NCI-H1694 (cell line): ENCODE measurements around the gene SEPTIN5.
"Not testable (repeated sequence)": the region's sequence is repeated elsewhere in the genome, so short reads cannot be mapped to it uniquely, and the experiment has no call there.

Experiments used
- DNase-seq: peaks from one replicate; lab custom pipeline; 2025; lab: John Stamatoyannopoulos, UW

Gene SEPTIN5

DNA sequence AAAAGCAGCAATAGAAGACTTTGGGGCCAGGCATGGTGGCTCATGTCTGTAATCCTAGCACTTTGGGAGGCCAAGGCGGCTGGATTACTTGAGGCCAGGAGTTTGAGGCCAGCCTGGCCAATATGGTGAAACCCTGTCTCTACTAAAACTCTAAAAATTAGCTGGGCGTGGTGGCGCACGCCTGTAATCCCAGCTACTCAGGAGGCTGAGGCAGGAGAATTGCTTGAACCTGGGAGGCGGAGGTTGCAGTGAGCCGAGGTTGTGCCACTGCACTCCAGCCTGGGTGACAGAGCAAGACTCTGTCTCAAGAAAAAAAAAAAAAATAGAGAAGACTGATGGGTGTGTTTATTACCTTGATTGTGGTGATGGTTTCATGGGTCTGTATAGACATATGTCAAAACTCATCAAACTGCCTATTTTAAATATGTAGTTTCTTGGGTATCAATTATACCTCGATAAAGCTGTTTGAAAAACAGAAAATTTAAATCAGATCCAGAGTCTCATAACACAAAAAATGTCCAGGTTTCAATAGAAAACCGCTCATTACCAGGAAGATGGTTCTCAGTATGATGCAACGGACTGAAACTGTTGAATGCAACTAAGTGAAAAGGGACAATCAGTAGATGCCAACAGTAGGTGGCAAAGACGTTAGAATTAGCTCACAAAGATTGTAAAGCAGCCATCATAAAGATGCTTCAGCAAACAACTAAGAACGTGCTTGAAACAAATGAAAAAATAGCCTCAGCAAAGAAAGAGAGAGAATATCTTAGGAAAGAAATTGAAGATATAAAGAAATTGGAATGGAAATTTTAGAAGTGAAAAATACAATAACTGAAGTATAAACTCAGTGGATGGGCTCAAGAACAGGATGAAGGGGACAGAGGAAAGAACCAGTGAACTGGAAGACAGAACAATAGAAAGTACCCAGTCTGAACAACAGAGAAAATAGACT lies 33.1 kb upstream of the SEPTIN5 start:
- no peak for DNase-seq

GRCh38 chr22:19681863-19682245 lies 32.4 kb upstream of the SEPTIN5 start:
- no peak for DNase-seq

DNA sequence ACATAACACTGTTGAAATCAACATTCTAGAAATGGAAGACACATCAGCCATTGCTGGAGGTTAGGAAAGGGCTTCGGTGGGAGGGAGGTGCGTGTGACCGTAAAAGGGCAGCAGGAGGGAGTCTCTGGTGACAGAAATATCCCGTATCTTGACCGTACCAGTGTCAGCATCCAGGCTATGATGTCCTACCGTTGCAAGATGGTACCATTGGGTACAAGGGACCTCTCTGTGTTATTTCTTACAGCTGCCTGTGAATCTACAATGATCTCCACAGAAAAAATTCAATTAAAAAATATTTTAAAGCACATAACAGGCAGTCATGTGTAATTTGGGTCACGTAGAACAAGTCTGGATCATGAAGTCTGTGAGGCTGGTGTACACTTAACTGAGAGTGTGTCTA lies 27.4 kb upstream of the SEPTIN5 start:
- no peak for DNase-seq

DNA sequence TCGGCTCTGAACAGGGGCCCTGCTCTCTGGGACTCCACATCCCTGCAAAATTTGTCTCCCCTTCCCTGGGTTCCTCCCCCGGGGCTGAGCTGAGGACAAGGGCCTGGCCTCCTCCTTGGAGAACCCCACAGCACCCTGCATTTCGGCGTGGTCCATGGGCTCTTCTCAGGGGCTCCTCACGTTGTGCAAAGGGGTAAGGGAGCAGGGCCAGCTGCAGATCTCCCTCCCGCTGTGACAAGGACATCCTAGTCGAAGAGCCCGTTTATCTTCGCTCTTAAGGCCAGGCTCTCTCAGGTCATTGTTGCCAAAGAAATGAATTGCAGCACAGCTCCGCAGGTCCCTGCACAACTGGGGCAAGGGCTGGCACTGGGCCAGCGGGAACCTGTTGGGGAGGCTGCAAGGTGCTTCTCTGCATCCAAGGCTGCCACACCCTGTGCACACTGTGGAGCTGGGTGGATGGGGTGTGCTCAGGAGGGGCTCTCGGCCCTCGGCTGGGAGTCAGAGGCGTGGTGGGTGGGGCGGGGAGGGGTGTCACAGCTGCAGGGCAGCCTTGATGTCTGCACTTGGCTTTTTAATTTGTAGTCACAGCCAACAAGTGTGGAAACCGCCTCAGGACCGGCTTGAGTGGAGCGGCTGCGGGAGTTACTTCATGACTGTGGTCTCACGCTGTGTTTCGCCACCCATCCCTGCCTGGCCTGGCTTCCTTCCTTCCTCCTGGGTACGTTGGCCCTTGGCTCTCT lies 26.6 kb upstream of the SEPTIN5 start:
- no peak for DNase-seq

- no peak for DNase-seq
These were observed 25.7 kb upstream of the SEPTIN5 start for GRCh38 chr22:19688301-19689290.

DNA sequence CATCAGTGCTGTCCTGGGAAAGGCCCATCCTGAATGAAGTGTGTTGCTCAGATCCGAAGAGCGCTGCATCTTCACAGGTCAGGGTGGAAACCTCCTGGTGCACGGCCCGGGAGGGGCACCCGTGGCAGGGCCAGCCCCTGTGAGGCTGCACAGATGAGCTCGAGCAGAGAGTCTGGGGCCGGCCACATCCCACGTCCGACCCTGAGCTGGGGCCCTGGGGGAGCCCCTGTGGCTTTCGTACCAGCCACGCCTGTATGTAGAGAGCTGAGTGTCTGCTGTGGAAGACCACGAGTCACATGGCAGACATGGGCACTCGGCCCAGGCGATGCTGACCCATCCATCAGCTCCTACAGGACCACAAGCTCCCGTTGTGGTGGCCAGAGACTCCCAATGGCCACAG lies 24.9 kb upstream of the SEPTIN5 start:
- DNase-seq = no peak

- no peak for DNase-seq
These were observed 23.1 kb upstream of the SEPTIN5 start for GRCh38 chr22:19691007-19691720.

DNA sequence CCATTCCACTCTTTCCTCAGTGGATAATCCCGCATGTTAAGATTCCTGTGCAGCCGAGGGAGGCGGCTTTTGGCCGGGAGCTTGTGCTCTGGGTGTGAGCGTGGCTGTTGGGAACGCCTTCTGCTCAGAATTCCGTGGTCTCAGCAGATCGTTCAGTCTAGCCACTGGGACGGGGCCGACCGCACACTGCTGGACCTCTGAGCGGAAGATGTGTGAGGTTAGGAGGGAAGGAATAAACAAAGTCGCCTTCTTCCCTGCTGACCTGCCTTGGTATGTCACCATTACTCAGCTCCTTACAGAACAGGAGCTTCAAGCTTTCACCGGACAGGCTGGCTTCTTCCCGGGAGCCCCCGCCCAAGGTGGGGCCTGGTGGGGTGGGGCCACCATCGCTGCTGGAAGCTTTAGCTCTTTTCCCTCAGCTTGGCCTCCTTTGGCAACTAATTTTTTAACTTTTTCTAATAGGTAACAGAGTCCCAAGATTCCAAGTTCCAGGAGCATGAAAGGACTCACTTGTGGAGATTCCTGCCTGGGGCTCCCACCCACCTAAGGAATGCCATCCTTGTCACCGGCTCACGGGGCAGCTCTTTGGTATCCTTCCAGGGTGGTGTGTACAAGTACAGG lies 22.5 kb upstream of the SEPTIN5 start:
- DNase-seq = no peak

GRCh38 chr22:19693581-19693980 lies 20.7 kb upstream of the SEPTIN5 start:
- no peak for DNase-seq

DNA sequence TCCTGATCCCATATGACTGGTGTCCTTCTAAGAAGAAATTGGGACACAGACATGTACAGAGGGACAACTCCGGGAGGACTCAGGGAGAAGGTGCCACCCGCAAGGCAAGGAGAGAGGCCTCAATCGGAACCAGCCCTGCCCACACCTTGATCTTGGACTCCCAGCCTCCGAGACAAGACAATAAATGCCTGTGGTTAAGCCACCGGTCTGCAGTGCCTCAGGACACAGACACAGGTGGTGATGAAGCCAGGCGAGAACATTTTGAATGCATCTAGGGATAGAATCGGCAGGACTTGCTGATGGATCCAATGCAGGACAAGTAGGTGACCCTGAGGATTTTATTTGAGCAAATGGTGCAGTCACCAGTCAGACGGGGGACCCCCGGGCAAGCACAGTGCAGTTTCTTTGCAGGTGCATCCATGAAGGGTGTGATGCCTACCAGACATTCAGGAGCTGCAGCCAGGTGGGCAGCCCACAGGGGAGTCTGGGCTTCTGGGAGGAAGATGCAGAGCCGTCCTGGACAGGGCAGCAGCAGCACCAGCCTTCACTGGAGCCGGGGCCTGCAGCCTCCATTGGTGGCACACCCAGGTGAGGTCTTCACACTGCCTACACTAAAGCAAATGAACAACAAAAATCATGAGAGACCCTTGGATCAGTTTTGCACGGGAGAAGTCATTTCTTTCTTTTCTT lies 20.2 kb upstream of the SEPTIN5 start:
- no peak for DNase-seq

- DNase-seq = no peak
These were observed 19.6 kb upstream of the SEPTIN5 start for GRCh38 chr22:19694696-19695095.

DNA sequence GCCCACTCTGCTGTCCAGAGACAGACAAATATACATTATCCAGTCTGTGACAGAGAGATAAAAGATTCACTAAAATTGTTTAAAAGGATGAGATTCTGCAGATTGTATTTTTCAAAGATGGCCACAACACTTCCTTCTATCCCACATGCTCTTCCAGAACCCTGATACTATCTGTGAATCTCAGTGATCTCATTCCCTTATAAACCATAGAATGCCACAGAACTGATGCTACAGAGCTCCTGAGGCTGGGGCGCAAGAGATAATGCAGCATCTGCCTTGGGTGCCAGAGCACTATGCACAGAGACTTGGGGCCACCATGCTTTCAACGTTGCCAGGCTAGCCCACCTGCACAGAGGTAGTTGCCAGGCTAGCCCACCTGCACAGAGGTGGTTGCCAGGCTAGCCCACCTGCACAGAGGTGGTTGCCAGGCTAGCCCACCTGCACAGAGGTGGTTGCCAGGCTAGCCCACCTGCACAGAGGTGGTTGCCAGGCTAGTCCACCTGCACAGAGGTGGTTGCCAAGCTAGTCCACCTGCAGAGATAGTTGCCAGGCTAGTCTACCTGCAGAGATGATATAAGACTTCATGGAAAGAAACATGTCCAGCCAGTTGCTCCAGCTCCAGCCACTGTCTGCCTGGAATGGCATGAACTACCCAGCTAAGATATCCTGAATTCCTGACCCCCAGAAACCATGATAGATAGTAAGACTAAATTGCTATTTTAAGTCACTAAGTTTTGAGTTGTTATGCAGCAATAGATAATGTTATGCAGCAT lies 17.6 kb upstream of the SEPTIN5 start:
- no peak for DNase-seq

- not testable (repeated sequence) for DNase-seq
These were observed 16.4 kb upstream of the SEPTIN5 start for GRCh38 chr22:19697871-19698270.

GRCh38 chr22:19700790-19701419 lies 13.4 kb upstream of the SEPTIN5 start:
- no peak for DNase-seq

GRCh38 chr22:19701420-19702145 lies 12.7 kb upstream of the SEPTIN5 start:
- no peak for DNase-seq

DNA sequence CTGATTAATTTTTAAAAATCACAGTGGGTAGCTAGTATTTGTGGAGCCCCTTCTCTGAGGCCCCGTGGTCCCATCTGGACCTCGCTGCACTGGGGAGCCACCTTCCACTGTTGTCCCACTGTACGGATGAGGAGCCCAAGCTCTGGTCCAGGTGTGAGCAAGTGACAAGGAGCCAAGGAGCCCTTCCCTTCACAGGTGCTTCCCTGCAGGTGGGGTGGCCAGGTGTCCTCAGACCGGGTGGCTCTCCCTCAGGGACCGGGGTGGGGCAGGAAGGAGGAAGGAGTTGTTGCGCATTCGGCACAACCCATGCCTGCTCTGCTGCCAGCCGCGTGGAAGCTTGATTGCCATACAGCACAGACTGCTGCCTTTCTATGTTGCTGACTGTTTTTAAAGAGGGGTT lies 10.4 kb upstream of the SEPTIN5 start:
- DNase-seq = no peak

DNA sequence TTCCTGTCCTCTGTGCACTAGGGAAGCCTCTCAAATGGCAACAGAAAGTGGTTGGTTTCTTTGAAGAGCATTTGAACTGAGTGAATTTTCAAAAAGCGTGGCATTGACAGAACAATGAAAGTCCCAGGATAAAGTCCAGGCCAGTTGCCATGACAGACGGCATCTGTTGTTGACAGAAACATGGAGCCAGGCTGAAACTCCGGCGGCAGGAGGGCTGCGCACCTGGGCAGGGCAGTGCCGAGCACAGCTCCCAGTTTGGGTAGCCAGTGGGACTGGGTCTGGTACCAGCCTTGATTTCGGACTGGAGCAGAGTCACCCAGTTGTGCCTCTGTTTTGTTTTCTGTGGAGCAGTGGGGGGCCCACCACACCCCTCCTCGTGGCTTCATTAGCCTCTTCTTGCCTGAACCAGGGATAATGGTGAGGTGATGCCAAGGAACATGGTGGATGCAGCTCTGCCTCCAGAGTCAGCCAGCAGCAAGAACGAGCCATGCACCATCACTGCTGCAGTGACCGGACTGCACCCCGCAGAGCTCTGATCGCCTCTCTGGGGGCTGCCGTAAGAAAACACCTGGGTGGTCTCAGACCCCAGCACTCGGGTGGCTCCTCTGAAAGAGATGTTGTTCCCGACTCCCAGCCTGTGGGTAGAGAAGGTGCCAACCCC lies 9.8 kb upstream of the SEPTIN5 start:
- DNase-seq = no peak
